Measurements from ENCODE around the gene FEZ2. TPM values are rescaled to one million over a fixed set of nuclear protein-coding genes. Genes with fewer than 3 reads are reported as not detected.

FEZ2 gene
- total RNA-seq, 2 donors from 2014 or later: 37.5 to 49.8 TPM

- TF ChIP-seq POLR2AphosphoS5 (IDR thresholded peaks at IDR 0.05): peak; percentile 15
- no peak for TF ChIP-seq CTCF (IDR thresholded peaks at IDR 0.05)
- no peak for TF ChIP-seq POLR2A (IDR thresholded peaks at IDR 0.05)
- Histone ChIP-seq H3K27me3 (replicated peaks; ENCODE audit: insufficient read depth) (no peaks in the 10 kb centered on the region), H3K9me3 (no peaks in the 10 kb centered on the region), H3K4me3 (no peak overlapping the region), H3K27ac (no peak overlapping the region), H3K4me1 (replicated peaks) (no peaks in the 10 kb centered on the region), H3K36me3 (no peaks in the 10 kb centered on the region)
- no peak for DNase-seq (ENCODE audit: low spot score)
- intact Hi-C loops (cut with DNase I): no loop called here
- WGBS: 79% methylated on average over 7 of the region's 7 CpGs
Measured at GRCh38 chr2:36549165-36549574, 48.8 kb downstream of the FEZ2 start.

- WGBS: 96% methylated on average over 3 of the region's 3 CpGs
- H3K27me3 ChIP-seq (replicated peaks; ENCODE audit: insufficient read depth): no peaks in the 10 kb centered on the region
Measured at GRCh38 chr2:36547906-36548305, 50.1 kb downstream of the FEZ2 start.

GRCh38 chr2:36545871-36546416 is 52.0 kb downstream of the FEZ2 start:
- WGBS: 54% methylated on average over 1 of the region's 1 CpG
- Histone ChIP-seq H3K27ac (no peak overlapping the region), H3K27me3 (replicated peaks; ENCODE audit: insufficient read depth) (no peaks in the 10 kb centered on the region), H3K4me1 (replicated peaks) (no peaks in the 10 kb centered on the region), H3K4me3 (no peak overlapping the region), H3K9me3 (no peaks in the 10 kb centered on the region), H3K36me3 (no peaks in the 10 kb centered on the region)
- intact Hi-C loops (cut with DNase I): no loop called here
- DNase-seq (ENCODE audit: low spot score): no peak
- no peak for TF ChIP-seq CTCF (IDR thresholded peaks at IDR 0.05)

More at GRCh38 chr2:36547906-36548305, 50.1 kb downstream of the FEZ2 start:
- Histone ChIP-seq H3K9me3 (no peaks in the 10 kb centered on the region), H3K36me3 (no peaks in the 10 kb centered on the region), H3K4me1 (replicated peaks) (no peaks in the 10 kb centered on the region), H3K4me3 (no peak overlapping the region), H3K27ac (no peak overlapping the region)
- DNase-seq (ENCODE audit: low spot score): no peak
- intact Hi-C loops (cut with DNase I): no loop called here
- TF ChIP-seq CTCF (IDR thresholded peaks at IDR 0.05) (no peak), POLR2AphosphoS5 (IDR thresholded peaks at IDR 0.05) (no peak), POLR2A (IDR thresholded peaks at IDR 0.05) (no peak)

- H3K4me1 ChIP-seq (replicated peaks): no peaks in the 10 kb centered on the region
- no peaks in the 10 kb centered on the region for H3K36me3 ChIP-seq
- intact Hi-C loops (cut with DNase I): no loop called here
- TF ChIP-seq POLR2AphosphoS5 (IDR thresholded peaks at IDR 0.05): no peak
- no peak for TF ChIP-seq CTCF (IDR thresholded peaks at IDR 0.05)
- no peak for TF ChIP-seq POLR2A (IDR thresholded peaks at IDR 0.05)
- H3K27me3 ChIP-seq (replicated peaks; ENCODE audit: insufficient read depth): no peaks in the 10 kb centered on the region
- H3K4me3 ChIP-seq: no peak overlapping the region
- no peak overlapping the region for H3K27ac ChIP-seq
- H3K9me3 ChIP-seq: no peaks in the 10 kb centered on the region
- 88% methylated on average over 6 of the region's 6 CpGs for WGBS
- no peak for DNase-seq (ENCODE audit: low spot score)
Measured at GRCh38 chr2:36544638-36545338, 53.2 kb downstream of the FEZ2 start.
